ENCODE data around the gene DNAAF1.

The DNAAF1 gene

DNA sequence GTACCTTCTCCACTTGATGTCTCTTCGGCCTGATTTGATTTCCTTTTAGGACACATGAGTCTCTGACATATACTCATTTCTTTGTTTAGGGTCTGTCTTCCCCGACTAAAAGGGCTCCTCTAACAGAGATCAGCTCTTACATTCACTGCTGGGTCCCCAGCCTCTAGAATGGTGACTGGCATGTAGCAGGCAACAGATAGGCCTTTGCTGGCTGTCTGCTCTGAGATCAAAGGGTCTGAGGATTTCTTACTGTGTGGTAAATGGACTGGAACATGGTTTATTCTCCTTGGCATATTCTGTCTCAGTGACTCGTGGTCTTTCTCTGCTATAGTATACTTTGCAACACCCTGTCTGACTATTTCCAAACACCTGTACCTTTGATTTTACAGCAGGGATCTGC, 16.7 kb downstream of the DNAAF1 start:
- no peak for DNase-seq

DNA sequence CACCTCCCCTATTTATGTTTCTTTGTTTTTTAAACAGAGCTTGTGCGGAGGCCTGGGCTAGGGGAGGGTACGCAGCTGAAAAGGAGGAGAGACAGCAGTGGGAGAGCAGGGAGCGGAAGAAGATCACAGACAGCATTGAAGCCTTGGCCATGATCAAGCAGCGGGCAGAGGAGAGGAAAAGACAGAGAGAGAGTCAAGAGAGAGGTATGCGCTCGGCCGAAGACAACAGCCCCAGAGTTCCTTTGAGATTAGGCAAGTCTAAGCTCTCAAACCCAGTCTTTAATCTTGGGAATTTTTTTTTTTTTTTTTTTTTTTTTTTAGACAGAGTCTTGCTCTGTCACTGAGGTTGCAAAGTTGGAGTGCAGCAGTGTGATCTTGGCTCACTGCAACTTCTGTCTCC, 20.6 kb downstream of the DNAAF1 start:
- no peak for DNase-seq

DNA sequence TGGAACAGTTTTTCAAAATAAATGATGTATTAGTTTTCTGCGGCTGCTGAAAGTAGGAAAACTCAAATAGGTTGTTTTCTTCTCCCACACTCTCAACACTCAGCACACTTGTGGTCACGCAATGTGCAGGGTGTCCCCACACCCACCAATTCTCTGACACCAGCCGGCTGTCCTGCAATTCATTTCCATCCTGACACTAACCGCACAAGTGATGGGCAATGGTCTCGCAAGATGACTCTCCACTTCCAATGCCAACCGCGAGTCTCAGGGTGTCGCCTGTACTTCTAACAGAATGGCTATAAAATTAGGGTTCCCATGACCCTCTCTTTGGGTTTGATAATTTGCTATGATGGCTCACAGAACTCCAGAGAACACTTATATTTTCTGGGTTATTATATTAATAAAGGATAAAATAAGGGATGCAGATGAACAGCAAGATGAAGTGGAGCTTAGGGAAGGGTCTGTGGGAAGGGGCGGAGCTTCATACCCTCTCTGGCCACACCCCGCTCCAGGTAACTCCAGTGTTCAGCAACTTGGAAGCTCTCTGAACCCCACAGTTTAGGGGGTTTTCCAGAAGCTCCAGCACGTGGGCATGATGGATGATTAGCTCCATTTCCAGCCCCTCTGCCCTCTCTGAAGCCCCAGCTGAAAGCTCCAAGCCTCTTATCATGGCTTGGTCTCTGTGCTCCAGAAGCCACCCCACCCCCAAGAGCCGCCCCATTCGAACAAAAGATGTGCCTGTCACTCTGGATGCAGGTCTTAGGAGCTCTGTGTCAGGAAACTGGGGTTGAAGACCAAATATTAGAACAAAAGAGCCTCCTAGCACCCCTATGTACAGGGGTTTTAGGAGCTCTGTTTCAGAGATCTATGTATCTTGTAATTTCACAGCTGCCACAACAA, 21.9 kb downstream of the DNAAF1 start:
- no peak for DNase-seq

DNA sequence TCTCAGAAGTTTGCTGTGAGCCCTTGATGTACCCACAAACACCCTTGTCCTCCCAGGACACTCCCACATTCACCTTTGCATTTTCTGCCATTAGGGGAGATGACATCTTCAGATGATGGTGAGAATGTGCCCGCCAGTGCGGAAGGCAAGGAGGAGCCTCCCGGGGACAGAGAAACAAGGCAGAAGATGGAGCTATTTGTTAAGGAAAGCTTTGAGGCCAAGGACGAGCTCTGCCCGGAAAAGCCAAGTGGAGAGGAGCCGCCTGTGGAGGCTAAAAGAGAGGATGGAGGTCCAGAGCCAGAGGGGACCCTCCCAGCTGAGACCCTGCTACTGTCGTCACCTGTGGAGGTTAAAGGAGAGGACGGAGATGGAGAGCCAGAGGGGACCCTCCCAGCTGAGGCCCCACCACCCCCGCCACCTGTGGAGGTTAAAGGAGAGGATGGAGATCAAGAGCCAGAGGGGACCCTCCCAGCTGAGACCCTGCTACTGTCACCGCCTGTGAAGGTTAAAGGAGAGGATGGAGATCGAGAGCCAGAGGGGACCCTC, 24.7 kb downstream of the DNAAF1 start:
- no peak for DNase-seq

DNA sequence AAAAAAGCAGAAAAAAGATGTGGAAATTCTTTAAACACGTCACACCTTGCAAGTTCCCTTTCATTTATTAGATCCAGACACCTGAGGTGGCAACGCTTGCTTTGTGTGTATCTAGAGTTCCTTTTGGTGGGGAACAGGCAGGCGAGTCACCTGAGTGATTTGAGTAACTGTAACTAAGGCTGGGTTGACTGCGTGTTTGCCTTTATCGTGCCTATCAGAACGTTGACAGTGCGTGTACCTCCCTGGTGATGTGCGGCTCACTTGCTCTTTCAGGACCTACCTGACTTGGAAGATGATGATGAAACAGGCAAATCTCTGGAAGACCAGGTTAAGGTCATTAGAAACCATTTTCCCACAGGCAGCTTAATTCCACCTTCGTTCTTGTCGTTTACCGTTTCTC, 29.3 kb downstream of the DNAAF1 start:
- DNase-seq: no peak

DNA sequence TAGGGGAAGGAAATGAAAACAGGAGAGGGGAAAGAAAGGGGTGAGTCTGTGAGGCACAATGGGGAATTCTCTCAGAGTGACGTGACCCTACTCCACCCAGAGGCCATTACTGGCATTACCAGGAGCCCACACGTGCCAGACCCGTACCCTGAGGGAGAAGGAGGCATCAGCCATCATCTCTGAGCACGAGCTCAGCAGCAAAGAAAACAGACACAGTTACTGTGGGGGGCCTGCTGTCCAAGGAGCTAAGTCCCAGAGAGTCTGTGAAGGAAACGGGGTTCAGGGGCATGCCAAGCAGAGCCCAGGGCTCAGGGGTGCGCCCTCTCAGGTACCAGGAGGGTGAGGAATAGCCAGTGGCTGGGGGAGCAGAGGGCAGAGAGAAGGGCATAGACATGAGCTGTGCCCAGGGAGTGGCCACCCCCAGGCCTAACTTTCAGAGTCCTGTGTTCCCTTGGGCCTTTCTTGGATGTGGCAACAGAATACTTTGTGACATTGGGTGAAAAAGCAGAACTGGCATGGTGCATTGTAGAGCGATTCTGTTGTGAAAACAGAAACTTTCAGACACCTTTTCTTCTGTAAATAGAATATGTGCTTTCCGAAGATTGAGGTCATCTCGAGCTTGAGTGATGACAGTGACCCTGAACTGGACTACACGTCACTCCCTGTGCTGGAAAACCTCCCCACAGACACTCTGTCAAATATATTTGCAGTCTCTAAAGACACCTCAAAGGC, 30.4 kb downstream of the DNAAF1 start:
- peak; percentile 0 for DNase-seq

DNA sequence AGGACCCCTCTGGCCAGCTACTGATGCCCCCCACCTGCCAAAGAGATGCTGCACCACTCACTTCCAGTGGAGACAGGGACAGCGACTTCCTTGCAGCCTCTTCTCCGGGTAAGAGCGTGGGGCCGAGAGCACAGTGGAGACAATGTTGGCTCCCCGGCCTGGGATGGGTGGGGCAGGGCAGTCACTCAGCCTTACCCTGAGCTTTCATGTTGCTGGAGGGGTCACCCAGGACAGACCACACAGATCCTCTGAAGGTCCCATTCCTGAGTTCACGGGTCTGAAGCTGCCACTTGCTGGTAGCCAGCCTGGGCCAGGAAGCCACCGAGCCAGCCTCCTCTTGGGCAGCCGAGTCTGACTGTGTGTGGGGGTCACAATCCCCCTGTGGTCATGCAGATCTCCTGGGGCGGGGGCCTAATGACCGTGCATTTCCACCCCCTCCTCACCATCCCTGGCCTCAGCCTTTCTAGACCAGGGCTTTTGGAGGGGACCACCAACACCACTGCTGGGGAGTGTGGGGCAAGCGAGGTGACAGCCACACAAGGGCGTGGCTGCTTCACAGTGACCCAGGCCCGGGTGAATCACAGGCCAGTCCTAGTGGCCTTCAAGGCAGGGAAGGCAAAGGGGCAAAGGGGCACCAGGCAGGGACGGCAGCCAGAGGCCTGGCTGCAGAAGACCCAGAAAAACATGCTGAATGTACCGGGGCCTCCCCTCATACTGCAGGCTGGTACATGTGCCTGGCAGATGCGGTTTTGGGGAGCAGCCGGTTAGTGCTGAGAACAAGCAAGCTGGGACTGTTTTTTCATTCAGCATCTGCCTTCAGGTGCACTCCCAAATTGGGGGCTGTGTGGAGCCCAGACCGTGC, 31.3 kb downstream of the DNAAF1 start:
- DNase-seq: no peak

DNA sequence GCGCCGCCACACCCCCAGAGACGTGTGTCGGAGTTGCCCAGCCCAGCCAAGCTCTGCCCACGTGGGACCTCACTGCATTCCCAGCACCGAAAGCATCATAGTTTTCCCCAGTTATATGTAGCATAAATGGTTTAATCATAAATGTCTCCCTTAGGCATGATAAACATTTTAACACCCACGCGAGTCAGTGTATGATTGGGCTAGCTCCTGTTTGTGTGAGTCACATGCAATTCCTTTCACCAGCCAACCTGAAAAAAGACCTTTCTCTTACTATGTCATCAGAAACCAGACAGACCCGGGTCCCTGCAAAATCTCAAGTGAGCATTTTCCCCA, 32.6 kb downstream of the DNAAF1 start:
- no peak for DNase-seq

DNA sequence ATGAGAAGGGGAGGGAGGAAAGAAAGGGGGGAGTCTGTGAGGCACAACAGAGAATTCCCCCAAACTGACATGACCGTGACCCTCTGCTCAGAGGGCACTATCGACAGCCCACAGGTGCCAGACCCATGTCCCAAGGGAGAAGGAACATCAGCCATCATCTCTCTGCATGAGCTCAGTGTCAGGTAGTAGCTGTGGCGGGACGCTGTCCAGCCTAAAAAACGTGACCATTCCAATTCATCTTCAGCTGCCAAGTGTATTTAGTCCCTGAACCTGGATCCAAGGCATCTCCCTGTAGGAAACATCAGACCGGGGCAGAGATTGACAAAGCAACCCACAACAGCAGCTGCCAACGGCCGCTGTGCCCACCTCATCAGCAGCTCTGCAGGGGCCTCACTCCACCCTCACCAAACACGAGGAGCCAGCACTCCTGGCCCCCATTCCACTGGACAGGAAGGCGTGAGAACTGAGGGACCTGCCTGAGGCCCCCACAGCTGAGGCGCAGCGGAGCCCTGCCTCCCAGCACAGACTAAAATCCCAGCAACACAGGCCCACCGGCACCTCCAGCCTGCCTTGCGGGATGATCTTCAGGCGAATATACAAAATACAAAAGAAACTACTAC, 33.1 kb downstream of the DNAAF1 start:
- DNase-seq: no peak

DNA sequence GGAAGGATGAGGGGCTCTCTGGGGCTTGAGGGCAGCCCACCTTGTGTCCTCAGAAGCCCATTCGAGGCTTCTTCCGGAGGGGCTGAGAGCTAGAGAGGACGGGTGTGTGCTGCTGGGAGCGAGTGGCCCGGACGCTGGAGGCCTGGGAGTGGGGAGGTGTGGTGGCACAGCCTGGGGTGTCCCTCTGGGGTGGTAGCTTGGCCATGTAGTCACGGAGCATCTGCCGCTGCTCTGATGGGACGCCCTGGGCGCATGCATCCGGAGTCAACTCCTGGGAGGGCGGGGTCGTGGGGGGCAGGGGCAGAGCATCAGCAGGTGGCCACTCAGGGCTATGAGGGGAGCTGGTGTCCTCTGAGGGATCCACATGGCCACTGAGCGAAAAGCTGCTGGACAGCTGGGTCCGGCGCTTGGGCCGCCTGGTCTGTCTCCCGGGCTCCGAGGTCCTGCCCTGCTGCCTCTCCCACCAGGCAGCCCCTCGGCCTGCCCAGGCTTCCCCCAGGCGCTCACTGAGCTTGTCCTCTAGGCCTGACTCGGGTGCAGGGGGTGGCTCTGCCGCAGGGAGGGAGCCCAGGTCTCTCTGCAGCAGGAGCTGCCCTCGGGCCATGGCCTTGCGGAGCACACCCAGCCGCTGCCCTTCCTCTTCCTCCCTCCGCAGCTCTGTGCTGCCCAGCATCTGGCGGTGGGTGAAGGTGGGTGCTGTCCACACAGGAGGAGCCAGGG, 33.9 kb downstream of the DNAAF1 start:
- DNase-seq: no peak

DNA sequence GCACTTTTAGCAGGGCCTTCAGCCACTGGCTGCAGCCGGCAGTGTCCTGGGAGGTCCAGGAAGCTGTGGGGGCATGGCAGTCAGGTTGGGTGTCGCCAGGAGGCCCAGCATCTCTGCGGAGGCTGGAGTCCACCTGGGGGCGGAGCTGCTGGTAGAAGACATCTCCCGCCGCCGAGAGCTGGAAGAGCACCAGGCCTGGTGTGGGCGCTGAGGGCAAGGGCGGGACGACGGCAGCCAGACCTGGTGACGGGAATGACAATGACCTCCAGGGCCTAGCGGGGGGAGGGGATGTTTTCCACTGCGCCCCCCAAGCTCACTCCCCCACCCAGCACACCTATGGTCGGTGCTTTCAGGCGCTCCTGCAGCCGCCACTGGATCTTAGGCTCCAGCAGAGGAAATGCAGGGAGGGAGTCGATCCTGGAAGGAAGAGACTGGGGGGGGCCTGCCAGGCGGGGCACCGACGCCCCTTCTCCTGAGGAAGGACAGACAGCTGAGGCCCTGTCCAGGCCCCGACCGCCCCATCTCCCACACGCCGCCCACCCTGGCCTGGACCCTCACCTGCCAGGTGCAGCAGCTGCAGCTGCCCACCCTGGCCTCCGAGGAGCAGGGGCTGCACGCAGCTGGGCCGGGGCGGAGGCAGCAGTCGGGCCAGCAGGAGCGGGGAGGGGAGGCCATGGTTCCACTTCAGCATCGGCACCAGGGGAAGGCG, 34.7 kb downstream of the DNAAF1 start:
- DNase-seq: no peak

DNA sequence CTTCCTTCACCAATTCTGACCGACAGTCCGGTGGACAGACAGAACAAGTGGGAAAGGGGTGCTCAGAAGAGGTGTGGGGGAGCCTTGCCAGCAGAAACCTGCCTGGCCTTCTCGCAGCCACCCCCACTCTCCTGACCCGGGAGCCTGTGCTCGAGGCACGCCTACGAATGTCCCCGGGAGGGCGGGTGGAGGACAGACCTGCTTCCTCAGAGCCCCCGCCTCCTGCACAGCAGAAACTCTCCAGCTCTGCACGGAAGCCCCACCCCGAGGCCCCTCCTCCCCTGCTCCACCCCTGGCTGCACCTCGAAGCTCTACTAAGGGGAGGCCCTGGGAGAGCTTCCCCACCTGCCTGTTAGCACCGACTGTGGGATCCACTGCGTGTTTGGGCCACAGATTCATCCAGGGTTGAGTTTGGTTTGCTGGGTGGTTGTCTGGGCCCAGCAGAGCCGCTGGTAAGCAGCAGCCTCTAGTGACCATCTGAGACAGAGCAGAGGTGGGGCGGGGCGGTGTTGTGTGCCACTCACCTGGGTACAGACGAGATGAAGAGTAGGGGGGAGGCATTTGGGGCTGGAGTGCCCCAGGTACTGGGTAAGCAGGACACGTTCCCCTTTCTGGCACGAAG, 35.5 kb downstream of the DNAAF1 start:
- no peak for DNase-seq

DNA sequence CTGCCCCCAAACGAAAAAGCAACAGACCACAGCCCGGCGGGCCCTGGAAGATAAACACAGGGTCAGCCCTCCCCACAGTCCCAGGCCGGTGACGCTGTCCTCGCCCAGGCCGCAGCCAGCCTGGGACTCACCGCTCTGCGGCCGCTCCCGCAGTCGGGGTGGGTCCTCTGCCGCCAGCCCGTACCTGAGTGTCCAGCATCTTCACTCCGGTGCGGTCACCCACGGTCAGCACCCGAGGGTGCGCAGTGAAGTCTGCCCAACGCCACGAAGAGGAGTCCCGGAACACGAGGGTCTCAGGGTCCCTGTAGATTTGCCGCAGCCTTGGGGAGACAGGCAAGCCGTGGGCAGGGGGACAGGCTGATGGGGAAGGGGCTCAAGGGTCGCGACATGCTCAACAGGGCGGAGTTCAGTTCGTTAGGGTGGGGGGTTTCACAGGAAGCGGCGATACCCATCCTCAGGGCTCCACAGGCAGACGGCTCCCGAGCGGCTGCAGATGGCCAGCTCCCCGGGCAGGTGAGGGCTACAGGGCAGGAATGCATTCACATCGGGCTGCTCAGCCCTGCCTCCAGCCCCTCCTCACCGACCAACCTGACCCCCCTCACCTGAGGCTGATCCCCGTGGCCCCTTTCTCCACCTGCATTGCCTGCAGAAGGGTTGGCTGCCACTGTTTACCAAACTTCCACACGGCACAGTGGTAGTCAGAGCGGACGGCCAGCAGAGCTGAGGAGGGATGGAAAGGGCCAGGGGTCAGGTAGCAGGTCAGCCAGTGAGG, 36.2 kb downstream of the DNAAF1 start:
- no peak for DNase-seq

DNA sequence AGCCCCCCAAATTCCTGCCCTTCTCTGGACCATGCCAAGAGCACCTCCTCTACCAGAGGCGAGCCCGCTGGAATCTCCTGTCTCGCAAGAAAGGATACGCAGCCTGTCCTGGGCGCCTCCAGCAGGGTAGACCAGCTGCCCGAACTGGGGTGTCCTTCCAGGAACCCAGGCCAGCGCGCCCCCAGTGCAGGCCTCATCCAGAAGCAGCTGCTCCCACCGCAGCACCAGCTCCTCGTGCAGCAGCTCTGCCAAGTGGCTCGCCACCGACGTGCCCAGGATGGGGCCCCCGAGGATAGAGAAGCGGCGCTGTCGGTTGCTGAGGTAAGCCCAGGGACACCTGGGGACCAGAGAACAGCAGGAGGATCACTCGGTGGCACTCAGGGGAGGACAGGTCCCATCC, 37.0 kb downstream of the DNAAF1 start:
- no peak for DNase-seq

DNA sequence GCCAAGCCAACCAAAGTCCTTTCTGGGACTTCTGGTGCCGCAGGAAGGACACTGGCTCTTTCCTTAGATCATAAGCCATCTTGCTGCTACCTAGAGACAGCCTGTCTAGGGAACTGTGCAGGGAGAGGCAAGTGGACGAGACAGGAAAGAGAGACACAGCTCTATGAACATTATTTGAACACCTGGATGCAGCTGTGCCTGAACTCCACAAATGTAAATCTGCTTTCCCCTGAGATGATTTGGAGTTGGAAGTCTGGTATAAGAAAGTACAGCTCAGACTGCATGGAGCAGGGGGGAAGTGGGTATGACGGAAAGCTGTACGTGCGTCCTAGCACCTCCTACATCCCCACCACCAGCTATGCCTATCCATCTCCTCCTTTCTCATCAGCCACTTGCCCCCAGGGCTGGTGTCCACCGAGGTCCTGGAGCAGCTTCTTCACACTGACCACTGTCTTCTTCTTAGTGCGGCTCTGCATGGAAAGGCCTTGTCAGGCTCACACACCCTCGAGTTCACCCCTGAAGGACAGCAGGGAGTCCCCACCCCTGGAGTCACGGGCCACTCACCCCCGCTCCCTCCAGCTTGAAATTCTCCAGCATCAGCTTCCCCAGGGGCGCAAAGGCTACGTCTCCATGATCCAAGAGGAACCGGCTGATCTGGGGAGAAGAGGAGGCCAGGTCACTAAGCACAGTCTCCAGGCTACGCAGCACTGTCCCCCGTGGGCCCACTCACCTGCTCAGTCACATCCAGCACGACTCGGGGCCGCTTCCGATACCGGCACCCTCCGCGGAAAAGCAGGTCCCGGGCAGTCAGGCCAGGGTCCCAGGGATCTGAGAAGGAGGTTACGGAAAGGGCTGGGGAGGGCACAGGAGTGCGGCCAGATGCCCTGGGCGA, 37.8 kb downstream of the DNAAF1 start:
- DNase-seq: no peak

DNA sequence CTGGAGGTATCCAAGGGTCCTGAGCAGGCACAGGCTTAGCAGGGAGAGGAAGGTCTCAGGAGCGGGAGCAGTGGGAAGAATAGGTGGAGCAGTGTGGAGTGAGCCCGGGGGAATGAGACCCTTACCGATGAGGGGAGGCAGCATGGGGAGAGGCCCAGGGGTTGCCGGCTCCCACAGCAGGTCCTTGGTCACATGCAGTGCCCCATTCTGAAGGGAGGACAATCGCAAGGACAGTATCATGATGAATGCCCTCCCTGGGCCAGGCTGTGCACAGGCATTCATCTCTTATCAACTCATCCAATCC, 38.4 kb downstream of the DNAAF1 start:
- DNase-seq: no peak

DNA sequence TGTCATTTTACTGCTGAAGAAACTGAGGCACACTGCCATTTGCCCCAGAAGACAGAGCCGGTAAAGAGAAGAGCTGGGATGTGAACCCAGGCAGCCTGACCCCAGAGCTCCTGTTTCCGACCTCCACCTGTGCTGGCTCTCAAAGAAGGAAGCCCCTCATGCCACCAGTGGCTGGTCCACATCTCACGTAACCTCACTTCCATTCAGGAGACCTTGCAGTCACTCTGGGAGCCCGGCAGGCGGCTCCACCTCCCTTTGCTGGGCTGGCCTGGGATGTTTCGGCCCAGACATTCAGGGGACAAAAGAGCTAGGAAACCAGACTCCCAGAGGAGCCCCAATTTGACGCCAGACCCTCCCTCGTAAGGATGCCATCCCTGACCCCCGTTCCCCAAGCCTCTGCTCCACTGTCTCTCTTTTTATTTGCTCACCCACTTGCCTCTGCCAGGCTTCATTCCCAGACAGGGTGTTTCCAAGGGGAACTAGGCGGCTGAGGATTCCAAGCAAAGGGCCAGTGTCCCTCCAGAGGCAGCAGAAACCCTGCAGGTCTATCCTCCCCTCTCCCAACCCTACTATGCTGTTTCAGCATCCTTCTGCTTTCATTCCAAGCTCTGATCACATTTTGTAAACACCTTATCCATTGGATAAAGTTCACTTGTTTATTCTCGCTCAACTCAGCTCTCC, 38.9 kb downstream of the DNAAF1 start:
- no peak for DNase-seq

DNA sequence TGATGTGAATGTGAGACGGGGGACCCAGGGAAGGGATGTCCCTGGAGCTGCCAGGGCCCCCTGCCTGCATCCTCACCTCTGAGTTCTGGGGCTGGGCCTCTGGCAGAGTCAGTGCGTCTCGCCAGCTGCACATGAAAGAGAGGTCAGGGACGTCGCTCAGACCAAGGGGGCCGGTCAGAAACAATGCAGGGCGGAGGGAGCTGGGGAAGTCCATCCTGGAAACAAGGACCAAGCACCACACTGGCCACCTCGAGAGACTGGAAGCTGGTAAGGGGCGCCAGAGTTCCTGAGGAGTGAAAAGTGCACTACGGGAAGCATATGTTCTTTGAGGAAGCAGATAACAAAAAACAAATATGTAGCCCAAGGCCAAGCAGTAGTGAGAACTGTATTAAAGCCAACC, 39.7 kb downstream of the DNAAF1 start:
- no peak for DNase-seq

Measured in NCI-H2029 (cell line).